ENCODE results near the gene IP6K3.
A peak's percentile ranks its signal among the peaks of the same experiment; 100 is the strongest.

Gene IP6K3

DNA sequence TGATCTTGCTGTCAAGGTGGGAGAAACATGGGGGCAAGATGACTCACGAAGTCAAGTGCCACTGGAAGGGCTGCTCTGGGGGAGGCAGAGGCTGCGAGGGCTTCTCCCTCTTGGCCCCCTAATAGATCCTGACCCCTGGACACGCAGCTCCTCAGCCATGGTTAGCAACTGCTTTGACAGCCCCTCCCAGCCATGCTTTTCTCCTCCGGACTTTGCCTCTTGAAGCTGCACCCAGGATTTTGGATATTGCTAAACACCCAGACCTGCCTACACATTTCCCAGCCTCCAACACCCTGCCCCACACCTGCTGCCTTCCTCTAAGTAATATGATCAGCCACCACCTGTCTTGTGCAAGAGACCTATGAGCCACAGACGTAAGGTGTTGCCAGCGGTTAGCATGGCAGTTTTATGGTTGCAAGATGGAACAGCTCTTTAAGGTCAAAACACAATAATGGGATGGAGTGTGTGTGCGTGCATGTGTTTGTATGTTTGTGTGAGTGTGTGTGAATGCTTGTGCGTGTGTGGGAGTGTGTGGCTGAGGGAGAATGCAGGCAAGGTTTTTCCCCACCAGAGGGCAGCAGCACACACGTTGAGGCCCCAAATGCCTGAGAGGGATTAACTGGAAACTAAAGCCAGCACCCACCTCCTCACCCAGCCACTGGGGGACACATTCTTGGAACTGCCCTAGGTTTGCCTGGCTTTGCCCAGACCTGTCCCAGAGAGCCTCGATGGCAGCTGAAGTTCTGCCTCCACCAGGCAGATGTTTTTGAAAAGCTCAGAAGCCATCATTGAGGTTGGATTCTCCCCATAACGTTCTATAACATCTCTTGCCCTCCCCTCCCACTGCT is 2.5 kb downstream of the IP6K3 start:
- H3K36me3 ChIP-seq (ENCODE audit: insufficient read depth, low read length): no peaks in the 10 kb centered on the region
- H3K27ac ChIP-seq: no peak overlapping the region
- H3K4me3 ChIP-seq: no peak overlapping the region
- no peak for TF ChIP-seq POLR2AphosphoS5 (IDR thresholded peaks at IDR 0.05; ENCODE audit: borderline replicate concordance, low read depth, low read length)
- TF ChIP-seq FOXP2 (optimal IDR thresholded peaks at IDR 0.05; ENCODE audit: control extremely low read depth, extremely low read length, insufficient read depth): peak; percentile 22
- DNase-seq (ENCODE audit: low read depth, low spot score): no peak
- no peaks in the 10 kb centered on the region for H3K9me3 ChIP-seq (ENCODE audit: low read depth, low read length)
- H3K9ac ChIP-seq (ENCODE audit: insufficient read length): no peak overlapping the region

DNA sequence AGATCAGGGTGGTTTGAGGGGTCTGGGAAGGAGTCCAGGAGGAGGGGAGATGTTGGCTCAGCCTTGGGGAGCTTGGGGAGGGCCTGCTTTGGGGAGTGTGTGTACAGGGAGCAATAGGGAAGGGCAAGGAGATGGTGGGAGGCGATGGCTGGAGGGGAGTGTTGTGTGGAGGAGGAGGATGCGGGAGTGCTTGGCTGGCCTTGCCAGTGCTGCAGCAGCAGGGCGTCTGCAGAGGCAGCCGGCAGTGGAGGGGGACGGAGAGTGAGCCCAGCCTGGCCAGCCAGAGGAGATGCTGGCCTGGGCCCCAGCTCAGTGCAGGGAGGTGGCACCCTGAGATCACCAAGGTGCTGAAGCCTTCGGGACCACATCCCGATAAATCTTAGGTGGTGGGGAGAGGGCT is 3.9 kb downstream of the IP6K3 start:
- TF ChIP-seq EZH2 (IDR thresholded peaks at IDR 0.05) (no peak), FOXP2 (optimal IDR thresholded peaks at IDR 0.05; ENCODE audit: control extremely low read depth, extremely low read length, insufficient read depth) (no peak), POLR2AphosphoS5 (IDR thresholded peaks at IDR 0.05; ENCODE audit: borderline replicate concordance, low read depth, low read length) (no peak)
- no peak overlapping the region for H3K9ac ChIP-seq (ENCODE audit: insufficient read length)
- no peaks in the 10 kb centered on the region for H3K9me3 ChIP-seq (ENCODE audit: low read depth, low read length)
- no peak for DNase-seq (ENCODE audit: low read depth, low spot score)
- H3K4me3 ChIP-seq: no peak overlapping the region
- H3K36me3 ChIP-seq (ENCODE audit: insufficient read depth, low read length): no peaks in the 10 kb centered on the region
- H3K27ac ChIP-seq: no peak overlapping the region

DNA sequence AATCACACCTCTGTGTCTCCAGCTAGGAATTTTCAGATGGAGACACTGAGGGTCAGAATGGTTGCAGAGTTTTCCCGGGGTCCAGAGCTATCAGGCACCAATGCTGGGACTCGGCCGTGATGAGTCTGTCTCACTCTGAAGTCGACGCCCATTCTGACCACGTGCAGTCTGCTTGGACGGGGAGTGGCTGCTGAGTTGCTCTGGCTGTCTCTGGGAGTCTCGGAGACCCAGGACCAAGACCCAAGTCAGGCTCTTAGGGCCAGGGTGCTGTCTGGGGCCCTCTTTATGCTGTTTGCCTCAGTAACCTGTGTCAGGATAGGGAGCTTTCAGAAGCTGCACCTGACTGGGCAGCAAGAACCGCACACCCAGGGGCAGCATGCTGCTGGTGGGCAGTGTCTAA is 4.6 kb downstream of the IP6K3 start:
- no peak overlapping the region for H3K9ac ChIP-seq (ENCODE audit: insufficient read length)
- no peak overlapping the region for H3K4me3 ChIP-seq
- no peak for DNase-seq (ENCODE audit: low read depth, low spot score)
- no peaks in the 10 kb centered on the region for H3K36me3 ChIP-seq (ENCODE audit: insufficient read depth, low read length)
- H3K27ac ChIP-seq: no peak overlapping the region
- TF ChIP-seq FOXP2 (optimal IDR thresholded peaks at IDR 0.05; ENCODE audit: control extremely low read depth, extremely low read length, insufficient read depth) (no peak), POLR2AphosphoS5 (IDR thresholded peaks at IDR 0.05; ENCODE audit: borderline replicate concordance, low read depth, low read length) (no peak), EZH2 (IDR thresholded peaks at IDR 0.05) (no peak)
- no peaks in the 10 kb centered on the region for H3K9me3 ChIP-seq (ENCODE audit: low read depth, low read length)

DNA sequence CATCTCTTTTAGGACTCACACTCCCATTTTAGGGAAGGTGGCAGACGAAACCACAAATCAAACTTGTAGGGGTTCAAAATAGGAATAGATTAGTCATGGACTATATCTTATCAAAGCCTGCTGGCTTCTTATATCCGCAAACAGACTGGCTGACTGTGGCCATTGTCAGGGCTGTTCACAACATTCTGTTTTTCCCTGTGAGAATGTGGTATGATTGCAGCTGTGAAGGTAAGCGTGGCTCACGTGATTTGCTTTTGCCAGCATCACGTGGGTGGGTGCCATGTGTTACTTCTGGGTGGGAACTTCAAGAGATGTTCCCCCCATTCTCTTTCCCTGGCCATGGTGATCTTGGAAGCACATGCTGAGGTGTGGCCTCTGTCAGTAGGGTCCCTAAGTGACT is 5.9 kb downstream of the IP6K3 start:
- Histone ChIP-seq H3K36me3 (ENCODE audit: insufficient read depth, low read length) (no peaks in the 10 kb centered on the region), H3K9ac (ENCODE audit: insufficient read length) (no peak overlapping the region), H3K4me3 (no peak overlapping the region), H3K27ac (no peak overlapping the region), H3K9me3 (ENCODE audit: low read depth, low read length) (no peaks in the 10 kb centered on the region)
- DNase-seq (ENCODE audit: low read depth, low spot score): no peak
- TF ChIP-seq POLR2AphosphoS5 (IDR thresholded peaks at IDR 0.05; ENCODE audit: borderline replicate concordance, low read depth, low read length): no peak
- no peak for TF ChIP-seq EZH2 (IDR thresholded peaks at IDR 0.05)
- no peak for TF ChIP-seq FOXP2 (optimal IDR thresholded peaks at IDR 0.05; ENCODE audit: control extremely low read depth, extremely low read length, insufficient read depth)

DNA sequence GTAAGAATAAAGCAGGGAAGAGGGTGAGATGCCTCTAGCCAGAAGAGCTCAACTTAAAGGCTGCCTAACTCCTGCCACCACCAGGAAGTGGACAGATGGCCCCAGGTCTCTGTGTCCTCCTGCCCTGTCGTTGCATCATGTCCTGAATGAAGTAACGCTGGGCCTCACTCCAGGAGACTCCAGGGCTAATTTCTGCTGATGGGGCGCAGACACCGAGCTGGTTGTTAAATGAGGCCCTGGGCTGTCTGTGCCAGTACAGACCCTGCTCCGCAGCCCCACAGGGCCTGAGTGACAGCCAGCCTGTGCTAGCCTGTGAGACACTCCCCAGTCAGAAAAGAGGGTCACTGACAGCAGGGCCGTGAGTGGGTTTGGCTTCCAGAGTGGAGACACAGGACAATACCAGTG is 6.5 kb downstream of the IP6K3 start:
- no peak for DNase-seq (ENCODE audit: low read depth, low spot score)
- no peak overlapping the region for H3K27ac ChIP-seq
- no peaks in the 10 kb centered on the region for H3K36me3 ChIP-seq (ENCODE audit: insufficient read depth, low read length)

GRCh38 chr6:33739571-33739970 is 7.1 kb downstream of the IP6K3 start:
- TF ChIP-seq EZH2 (IDR thresholded peaks at IDR 0.05) (no peak), POLR2AphosphoS5 (IDR thresholded peaks at IDR 0.05; ENCODE audit: borderline replicate concordance, low read depth, low read length) (no peak), FOXP2 (optimal IDR thresholded peaks at IDR 0.05; ENCODE audit: control extremely low read depth, extremely low read length, insufficient read depth) (no peak)

More for the DNA sequence above, 6.5 kb downstream of the IP6K3 start:
- Histone ChIP-seq H3K9me3 (ENCODE audit: low read depth, low read length) (no peaks in the 10 kb centered on the region), H3K9ac (ENCODE audit: insufficient read length) (no peak overlapping the region), H3K4me3 (no peak overlapping the region)
- no peak for TF ChIP-seq FOXP2 (optimal IDR thresholded peaks at IDR 0.05; ENCODE audit: control extremely low read depth, extremely low read length, insufficient read depth)
- no peak for TF ChIP-seq EZH2 (IDR thresholded peaks at IDR 0.05)
- TF ChIP-seq POLR2AphosphoS5 (IDR thresholded peaks at IDR 0.05; ENCODE audit: borderline replicate concordance, low read depth, low read length): no peak

DNA sequence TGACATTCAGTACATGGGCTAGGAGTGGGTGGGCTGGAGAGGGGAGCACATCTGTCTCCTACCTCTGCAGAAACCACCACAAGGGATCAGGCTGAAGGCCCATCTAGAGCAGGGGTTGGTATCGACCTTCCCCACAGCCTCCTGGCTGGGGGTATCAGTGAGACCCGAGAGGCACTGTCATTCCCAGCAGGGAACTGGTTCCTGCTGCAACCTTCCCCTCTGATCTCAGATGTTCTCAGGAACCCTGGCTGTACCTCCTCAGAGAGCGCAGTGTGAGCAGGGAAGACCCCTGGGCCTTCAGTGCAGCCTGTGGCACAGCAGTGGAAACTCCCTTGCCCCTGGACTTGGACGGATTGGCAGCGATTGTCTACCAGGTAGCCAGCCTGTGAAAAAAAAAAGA is 7.8 kb downstream of the IP6K3 start:
- H3K9ac ChIP-seq (ENCODE audit: insufficient read length): no peak overlapping the region
- H3K4me3 ChIP-seq: no peak overlapping the region
- TF ChIP-seq EZH2 (IDR thresholded peaks at IDR 0.05): no peak
- TF ChIP-seq POLR2AphosphoS5 (IDR thresholded peaks at IDR 0.05; ENCODE audit: borderline replicate concordance, low read depth, low read length): no peak
- no peak for TF ChIP-seq FOXP2 (optimal IDR thresholded peaks at IDR 0.05; ENCODE audit: control extremely low read depth, extremely low read length, insufficient read depth)
- H3K27ac ChIP-seq: no peak overlapping the region
- no peaks in the 10 kb centered on the region for H3K36me3 ChIP-seq (ENCODE audit: insufficient read depth, low read length)
- no peaks in the 10 kb centered on the region for H3K9me3 ChIP-seq (ENCODE audit: low read depth, low read length)
- DNase-seq (ENCODE audit: low read depth, low spot score): no peak

More at GRCh38 chr6:33739571-33739970, 7.1 kb downstream of the IP6K3 start:
- no peaks in the 10 kb centered on the region for H3K36me3 ChIP-seq (ENCODE audit: insufficient read depth, low read length)
- no peak overlapping the region for H3K27ac ChIP-seq
- no peaks in the 10 kb centered on the region for H3K9me3 ChIP-seq (ENCODE audit: low read depth, low read length)
- no peak overlapping the region for H3K9ac ChIP-seq (ENCODE audit: insufficient read length)
- no peak overlapping the region for H3K4me3 ChIP-seq
- no peak for DNase-seq (ENCODE audit: low read depth, low spot score)

- Histone ChIP-seq H3K27ac (no peak overlapping the region), H3K36me3 (ENCODE audit: insufficient read depth, low read length) (no peaks in the 10 kb centered on the region), H3K9ac (ENCODE audit: insufficient read length) (no peak overlapping the region), H3K4me3 (no peak overlapping the region), H3K9me3 (ENCODE audit: low read depth, low read length) (no peaks in the 10 kb centered on the region)
- no peak for TF ChIP-seq FOXP2 (optimal IDR thresholded peaks at IDR 0.05; ENCODE audit: control extremely low read depth, extremely low read length, insufficient read depth)
- TF ChIP-seq EZH2 (IDR thresholded peaks at IDR 0.05): no peak
- TF ChIP-seq POLR2AphosphoS5 (IDR thresholded peaks at IDR 0.05; ENCODE audit: borderline replicate concordance, low read depth, low read length): no peak
- DNase-seq (ENCODE audit: low read depth, low spot score): no peak
Measured at GRCh38 chr6:33738153-33738552, 8.6 kb downstream of the IP6K3 start.
